ENCODE data around the gene STYX. TPM values are rescaled to one million over a fixed set of nuclear protein-coding genes. Genes with fewer than 3 reads are reported as not detected.

The STYX gene
- total and polyA plus RNA-seq, 2 donors from 2014 or later = 4.3 to 11.5 TPM

- Histone ChIP-seq H3K4me3 (ENCODE audit: low read length in 3 of 3) (peak overlapping the region; percentile 64 to 74 (median 67)), H3K27me3 (ENCODE audit: control insufficient read depth, insufficient read depth, low read length) (no peaks in the 10 kb centered on the region), H3K9me3 (ENCODE audit: control insufficient read depth in 2 of 3, insufficient read depth in 1 of 3, low read length in 3 of 3) (no peaks in the 10 kb centered on the region), H3K27ac (ENCODE audit: low read depth in 2 of 2, low read length in 2 of 2) (peak overlapping the region; percentile 25 to 81), H3K36me3 (ENCODE audit: control insufficient read depth in 2 of 3, insufficient read depth in 3 of 3, low read length in 3 of 3) (peaks cover 0 to 7% (median 5%) of the 10 kb centered on the region in 3 donors), H3K9ac (ENCODE audit: low read length in 3 of 3) (peak overlapping the region in 2 of 3 donors; percentile 58 to 70), H3K4me1 (ENCODE audit: control insufficient read depth in 2 of 3, insufficient read depth in 2 of 3, low read depth in 1 of 3, low read length in 3 of 3) (peaks cover 0 to 9% (median 0%) of the 10 kb centered on the region in 3 donors)
- intact Hi-C loops (cut with DNase I) = no loop called here
- FAIRE-seq (no peak), DNase-seq (no peak)
- TF ChIP-seq CTCF (IDR thresholded peaks at IDR 0.05; ENCODE audit: borderline replicate concordance, extremely low read depth, insufficient read depth) = no peak
These were observed 411 bp upstream of the STYX start for GRCh38 chr14:52729585-52729924.

GRCh38 chr14:52730709-52731111 is 744 bp downstream of the STYX start:
- H3K4me3 ChIP-seq (ENCODE audit: low read length in 3 of 3) = peak overlapping the region; percentile 83 to 93 (median 89)
- peaks cover 0 to 9% (median 0%) of the 10 kb centered on the region in 3 donors for H3K4me1 ChIP-seq (ENCODE audit: control insufficient read depth in 2 of 3, insufficient read depth in 2 of 3, low read depth in 1 of 3, low read length in 3 of 3)
- H3K36me3 ChIP-seq (ENCODE audit: control insufficient read depth in 2 of 3, insufficient read depth in 3 of 3, low read length in 3 of 3) = peaks cover 0 to 7% (median 3%) of the 10 kb centered on the region in 3 donors
- intact Hi-C loops (cut with DNase I) = no loop called here
- H3K9ac ChIP-seq (ENCODE audit: low read length in 3 of 3) = peak overlapping the region; percentile 83 to 84 (median 84)
- no peak for TF ChIP-seq CTCF (IDR thresholded peaks at IDR 0.05; ENCODE audit: borderline replicate concordance, extremely low read depth, insufficient read depth)
- DNase-seq = peak in 1 of 5 donors; percentile 77
- H3K27me3 ChIP-seq (ENCODE audit: control insufficient read depth, insufficient read depth, low read length) = no peaks in the 10 kb centered on the region
- H3K27ac ChIP-seq (ENCODE audit: low read depth in 2 of 2, low read length in 2 of 2) = peak overlapping the region; percentile 67 to 75
- no peaks in the 10 kb centered on the region for H3K9me3 ChIP-seq (ENCODE audit: control insufficient read depth in 2 of 3, insufficient read depth in 1 of 3, low read length in 3 of 3)
- FAIRE-seq = no peak

GRCh38 chr14:52733824-52734223 is 3.9 kb downstream of the STYX start:
- H3K27ac ChIP-seq (ENCODE audit: low read depth in 2 of 2, low read length in 2 of 2) = no peak overlapping the region
- no peaks in the 10 kb centered on the region for H3K27me3 ChIP-seq (ENCODE audit: control insufficient read depth, insufficient read depth, low read length)
- intact Hi-C loops (cut with DNase I) = no loop called here
- no peak overlapping the region for H3K4me3 ChIP-seq (ENCODE audit: low read length in 3 of 3)
- no peaks in the 10 kb centered on the region for H3K9me3 ChIP-seq (ENCODE audit: control insufficient read depth in 2 of 3, insufficient read depth in 1 of 3, low read length in 3 of 3)
- H3K9ac ChIP-seq (ENCODE audit: low read length in 3 of 3) = no peak overlapping the region
- H3K36me3 ChIP-seq (ENCODE audit: control insufficient read depth in 2 of 3, insufficient read depth in 3 of 3, low read length in 3 of 3) = no peaks in the 10 kb centered on the region
- FAIRE-seq (no peak), DNase-seq (no peak)
- H3K4me1 ChIP-seq (ENCODE audit: control insufficient read depth in 2 of 3, insufficient read depth in 2 of 3, low read depth in 1 of 3, low read length in 3 of 3) = peaks cover 0 to 9% (median 0%) of the 10 kb centered on the region in 3 donors
- no peak for TF ChIP-seq CTCF (IDR thresholded peaks at IDR 0.05; ENCODE audit: borderline replicate concordance, extremely low read depth, insufficient read depth)

- Histone ChIP-seq H3K27me3 (ENCODE audit: control insufficient read depth, insufficient read depth, low read length) (no peaks in the 10 kb centered on the region), H3K4me1 (ENCODE audit: control insufficient read depth in 2 of 3, insufficient read depth in 2 of 3, low read depth in 1 of 3, low read length in 3 of 3) (peaks cover 0 to 6% (median 0%) of the 10 kb centered on the region in 3 donors), H3K4me3 (ENCODE audit: low read length in 3 of 3) (no peak overlapping the region), H3K36me3 (ENCODE audit: control insufficient read depth in 2 of 3, insufficient read depth in 3 of 3, low read length in 3 of 3) (no peaks in the 10 kb centered on the region), H3K27ac (ENCODE audit: low read depth in 2 of 2, low read length in 2 of 2) (no peak overlapping the region), H3K9ac (ENCODE audit: low read length in 3 of 3) (no peak overlapping the region), H3K9me3 (ENCODE audit: control insufficient read depth in 2 of 3, insufficient read depth in 1 of 3, low read length in 3 of 3) (no peaks in the 10 kb centered on the region)
- no peak for DNase-seq
- no peak for FAIRE-seq
- TF ChIP-seq CTCF (IDR thresholded peaks at IDR 0.05; ENCODE audit: borderline replicate concordance, extremely low read depth, insufficient read depth) = no peak
- intact Hi-C loops (cut with DNase I) = no loop called here
These were observed 6.0 kb downstream of the STYX start for GRCh38 chr14:52735921-52736489.
